Gastrocnemius medialis (tissue), 4 donors: ENCODE measurements around the gene PDE1C. TPM values are rescaled to one million over a fixed set of nuclear protein-coding genes. Genes with fewer than 3 reads are reported as not detected.

ENCODE experiments used
- ATAC-seq, 2 donors: fragments of 150-250 bp; one replicate each; pipeline ENCODE4 v1.9.1; 2016
- DNase-seq, 2 donors: peaks; one replicate each; pipeline ENCODE4 v3.0.0-alpha.2; 2019
- H3K27ac ChIP-seq, 4 donors: fragments of 200-600 bp; sonication (generic); 1 replicate in 1 of 4; 2 replicates in 3 of 4; pipeline ENCODE4 v1.5.1; 2016 to 2018; ENCODE audit warnings: mild to moderate bottlenecking in 2 of 4, moderate library complexity in 1 of 4
- H3K27me3 ChIP-seq, 3 donors: fragments of 200-600 bp; sonication (generic) in 2 of 3; 1 replicate in 1 of 3; 2 replicates in 2 of 3; pipeline versions ENCODE4 v1.5.1 to v1.6.0; 2016 to 2019; ENCODE audit warnings: mild to moderate bottlenecking in 1 of 3, moderate library complexity in 1 of 3
- H3K36me3 ChIP-seq, 2 donors: fragments of 200-600 bp; sonication (generic) in 1 of 2; one replicate each; pipeline ENCODE4 v1.5.1; 2017 to 2018
- H3K4me1 ChIP-seq, 2 donors: fragments of 200-600 bp; sonication (generic) in 1 of 2; one replicate each; pipeline ENCODE4 v1.5.1; 2016 to 2017; ENCODE audit warnings: mild to moderate bottlenecking in 2 of 2
- H3K4me3 ChIP-seq, 4 donors: fragments of 200-600 bp; sonication (generic) in 3 of 4; 1 replicate in 1 of 4; 2 replicates in 3 of 4; pipeline ENCODE4 v1.5.1; 2016 to 2019; ENCODE audit warnings: mild to moderate bottlenecking in 2 of 4
- H3K9me3 ChIP-seq, 3 donors: fragments of 200-600 bp; sonication (generic) in 2 of 3; 1 replicate in 1 of 3; 2 replicates in 2 of 3; pipeline ENCODE4 v1.5.1; 2016 to 2019
- CTCF ChIP-seq, 5 experiments: fragments of 450-650 bp in 3 of 5; fragments of 200-600 bp in 2 of 5; sonication (generic) in 2 of 5; IDR thresholded peaks in 4 of 5; conservative IDR thresholded peaks in 1 of 5; 1 replicate in 4 of 5; 2 replicates in 1 of 5; pipeline ENCODE4 v1.5.1; 2016 to 2019; ENCODE audit warnings: antibody characterized with exemption in 5 of 5, mild to moderate bottlenecking in 3 of 5, moderate library complexity in 3 of 5
- POLR2A ChIP-seq, 2 donors: fragments of 450-650 bp; IDR thresholded peaks; one replicate each; pipeline ENCODE4 v1.6.1; 2017; ENCODE audit warnings: antibody characterized with exemption in 2 of 2, mild to moderate bottlenecking in 2 of 2, moderate library complexity in 2 of 2
- in situ Hi-C, 4 donors: fragments of 200-750 bp; cut with MboI; loops; one replicate each; pipeline versions ENCODE4 v1.15.0 to v1.8.0; 2017; ENCODE audit warnings: low sequenced_read_pairs in 4 of 4
- intact Hi-C: fragments of 100-400 bp; cut with DNase I; formaldehyde crosslinking; loops from one replicate; pipeline ENCODE4 v1.15.1; 2023; ENCODE audit warnings: low total_unique reads
- total RNA-seq, 4 donors: library from RNA; depleted of rRNA; stranded (reverse); fragments of >200 nt; gene quantifications; one replicate each; pipeline versions ENCODE4 v1.1.0 to v1.2.3, GENCODE V29; 2016

Gene PDE1C
- total RNA-seq, 4 donors from 2014 or later = 0.46 to 1.2 (median 0.67) TPM

- in situ Hi-C loops = no loop called here
- no peaks in the 10 kb centered on the region for H3K9me3 ChIP-seq
- H3K36me3 ChIP-seq = no peaks in the 10 kb centered on the region
- no peak for TF ChIP-seq CTCF (IDR thresholded peaks at IDR 0.05 in 4 of 5, conservative IDR thresholded peaks at IDR 0.05 in 1 of 5)
- no peak for TF ChIP-seq POLR2A (IDR thresholded peaks at IDR 0.05)
- H3K27ac ChIP-seq = no peak overlapping the region
- intact Hi-C loops = no loop called here
- no peaks in the 10 kb centered on the region for H3K4me1 ChIP-seq
- H3K27me3 ChIP-seq = no peaks in the 10 kb centered on the region
- no peak for DNase-seq
- no peak overlapping the region for H3K4me3 ChIP-seq
- no peak for ATAC-seq
These were observed 72.8 kb downstream of the PDE1C start for GRCh38 chr7:31997423-31997822.

- Histone ChIP-seq H3K27me3 (no peaks in the 10 kb centered on the region), H3K36me3 (no peaks in the 10 kb centered on the region), H3K9me3 (no peaks in the 10 kb centered on the region), H3K27ac (no peak overlapping the region), H3K4me1 (no peaks in the 10 kb centered on the region), H3K4me3 (no peak overlapping the region)
- in situ Hi-C loops (no loop called here), intact Hi-C loops (no loop called here)
- DNase-seq (no peak), ATAC-seq (no peak)
- TF ChIP-seq POLR2A (IDR thresholded peaks at IDR 0.05) = no peak
- TF ChIP-seq CTCF (IDR thresholded peaks at IDR 0.05 in 4 of 5, conservative IDR thresholded peaks at IDR 0.05 in 1 of 5) = no peak
These were observed 75.1 kb downstream of the PDE1C start for GRCh38 chr7:31995134-31995533.

- H3K9me3 ChIP-seq = no peaks in the 10 kb centered on the region
- no peaks in the 10 kb centered on the region for H3K27me3 ChIP-seq
- intact Hi-C loops (no loop called here), in situ Hi-C loops (no loop called here)
- no peak for ATAC-seq
- no peaks in the 10 kb centered on the region for H3K36me3 ChIP-seq
- no peak overlapping the region for H3K27ac ChIP-seq
- no peak for DNase-seq
- TF ChIP-seq POLR2A (IDR thresholded peaks at IDR 0.05) (no peak), CTCF (IDR thresholded peaks at IDR 0.05 in 4 of 5, conservative IDR thresholded peaks at IDR 0.05 in 1 of 5) (no peak)
- H3K4me3 ChIP-seq = no peak overlapping the region
- no peaks in the 10 kb centered on the region for H3K4me1 ChIP-seq
These were observed 78.4 kb downstream of the PDE1C start for GRCh38 chr7:31991846-31992245.

GRCh38 chr7:31991406-31991805 is 78.8 kb downstream of the PDE1C start:
- DNase-seq (no peak), ATAC-seq (no peak)
- Histone ChIP-seq H3K9me3 (no peaks in the 10 kb centered on the region), H3K27ac (no peak overlapping the region), H3K27me3 (no peaks in the 10 kb centered on the region), H3K36me3 (no peaks in the 10 kb centered on the region), H3K4me3 (no peak overlapping the region), H3K4me1 (no peaks in the 10 kb centered on the region)
- in situ Hi-C loops (no loop called here), intact Hi-C loops (no loop called here)
- TF ChIP-seq POLR2A (IDR thresholded peaks at IDR 0.05) = no peak
- TF ChIP-seq CTCF (IDR thresholded peaks at IDR 0.05 in 4 of 5, conservative IDR thresholded peaks at IDR 0.05 in 1 of 5) = no peak

GRCh38 chr7:31986878-31987518 is 83.2 kb downstream of the PDE1C start:
- no peaks in the 10 kb centered on the region for H3K36me3 ChIP-seq
- TF ChIP-seq POLR2A (IDR thresholded peaks at IDR 0.05) = no peak
- TF ChIP-seq CTCF (IDR thresholded peaks at IDR 0.05 in 4 of 5, conservative IDR thresholded peaks at IDR 0.05 in 1 of 5) = no peak
- ATAC-seq (no peak), DNase-seq (no peak)
- H3K27me3 ChIP-seq = no peaks in the 10 kb centered on the region
- no peak overlapping the region for H3K4me3 ChIP-seq
- no peaks in the 10 kb centered on the region for H3K9me3 ChIP-seq
- in situ Hi-C loops = no loop called here
- H3K27ac ChIP-seq = no peak overlapping the region
- no peaks in the 10 kb centered on the region for H3K4me1 ChIP-seq
- intact Hi-C loops = loop anchor here (2.0 kb wide), 1 partner anchor 22 kb away; no protein-coding TSS in a partner anchor
